GM12878 (cell line): ENCODE data around the gene PRPSAP1.
"Not testable (repeated sequence)": the region's sequence is repeated elsewhere in the genome, so short reads cannot be mapped to it uniquely, and the experiment has no call there.

ENCODE experiments used
- CBX3 ChIP-seq: fragments of 200-600 bp; sonication (generic); IDR thresholded peaks from 2 replicates; pipeline ENCODE4 v1.6.1; 2016; ENCODE audit warnings: low read depth, borderline replicate concordance
- CHD1 ChIP-seq: IDR thresholded peaks from 2 replicates; pipeline ENCODE4 v1.6.1; 2012; ENCODE audit warnings: low read depth, low read length, improper control_type of control experiment
- EP300 ChIP-seq, 2 experiments: fragments of 150-350 bp in 1 of 2; IDR thresholded peaks; 2 replicates each; pipeline ENCODE4 v1.6.1; 2011 to 2012; ENCODE audit warnings: low read depth in 2 of 2, low read length in 2 of 2, borderline replicate concordance in 1 of 2, improper control_type of control experiment in 1 of 2, inconsistent platforms in 1 of 2; ENCODE audit not compliant: control insufficient read depth in 1 of 2
- POLR2A ChIP-seq: IDR thresholded peaks from 2 replicates; pipeline ENCODE4 v1.6.1; 2011; ENCODE audit warnings: low read depth, mild to moderate bottlenecking, low read length
- POLR2AphosphoS5 ChIP-seq: IDR thresholded peaks from 2 replicates; pipeline ENCODE4 v1.6.1; 2011; ENCODE audit warnings: mild to moderate bottlenecking, low read length, inconsistent platforms
- SRF ChIP-seq, 2 experiments: IDR thresholded peaks; 2 replicates each; pipeline ENCODE4 v1.6.1; 2011; ENCODE audit warnings: low read depth in 2 of 2, low read length in 2 of 2, mild to moderate bottlenecking in 1 of 2, moderate library complexity in 1 of 2
- TF ChIP-seq, protein P1 (sequence below), 3 experiments: IDR thresholded peaks in 2 of 3; conservative IDR thresholded peaks in 1 of 3; 2 replicates each; pipeline ENCODE4 v1.5.1; 2011; ENCODE audit warnings: low read depth in 3 of 3, low read length in 3 of 3, mild to moderate bottlenecking in 3 of 3, control low read depth in 2 of 3, moderate library complexity in 2 of 3, inconsistent platforms in 1 of 3, mixed read lengths in 1 of 3; ENCODE audit not compliant: control insufficient read depth in 2 of 3, insufficient read depth in 1 of 3; ENCODE audit errors: extremely low read depth in 1 of 3
- TF ChIP-seq, protein P2 (sequence below): IDR thresholded peaks from 2 replicates; pipeline ENCODE4 v1.6.1; 2011; ENCODE audit warnings: borderline replicate concordance, low read depth, mild to moderate bottlenecking, moderate library complexity, mixed read lengths, low read length; ENCODE audit not compliant: insufficient read depth; ENCODE audit errors: extremely low read length

DNA sequence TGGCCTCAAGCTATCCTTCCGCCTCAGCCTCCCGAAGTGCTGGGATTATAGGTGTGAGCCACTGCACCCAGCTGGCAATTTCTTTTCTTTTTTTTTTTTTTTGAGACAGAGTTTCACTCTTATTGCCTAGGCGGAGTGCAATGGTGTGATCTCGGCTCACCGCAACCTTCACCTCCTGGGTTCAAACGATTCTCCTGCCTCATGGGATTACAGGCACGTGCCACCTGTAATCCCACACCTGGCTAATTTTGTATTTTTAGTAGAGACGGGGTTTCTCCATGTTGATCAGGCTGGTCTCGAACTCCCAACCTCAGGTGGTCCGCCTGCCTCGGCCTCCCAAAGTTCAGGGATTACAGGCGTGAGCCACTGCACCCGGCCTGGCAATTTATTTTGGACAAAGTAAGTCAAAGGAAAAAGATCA is 86.1 kb downstream of the PRPSAP1 start:
- TF ChIP-seq CHD1; CBX3; POLR2A; SRF (IDR thresholded peaks at IDR 0.05; ENCODE audit: low read depth in 2 of 2, low read length in 2 of 2); POLR2AphosphoS5: not testable (repeated sequence)
- TF ChIP-seq, protein P1, sequence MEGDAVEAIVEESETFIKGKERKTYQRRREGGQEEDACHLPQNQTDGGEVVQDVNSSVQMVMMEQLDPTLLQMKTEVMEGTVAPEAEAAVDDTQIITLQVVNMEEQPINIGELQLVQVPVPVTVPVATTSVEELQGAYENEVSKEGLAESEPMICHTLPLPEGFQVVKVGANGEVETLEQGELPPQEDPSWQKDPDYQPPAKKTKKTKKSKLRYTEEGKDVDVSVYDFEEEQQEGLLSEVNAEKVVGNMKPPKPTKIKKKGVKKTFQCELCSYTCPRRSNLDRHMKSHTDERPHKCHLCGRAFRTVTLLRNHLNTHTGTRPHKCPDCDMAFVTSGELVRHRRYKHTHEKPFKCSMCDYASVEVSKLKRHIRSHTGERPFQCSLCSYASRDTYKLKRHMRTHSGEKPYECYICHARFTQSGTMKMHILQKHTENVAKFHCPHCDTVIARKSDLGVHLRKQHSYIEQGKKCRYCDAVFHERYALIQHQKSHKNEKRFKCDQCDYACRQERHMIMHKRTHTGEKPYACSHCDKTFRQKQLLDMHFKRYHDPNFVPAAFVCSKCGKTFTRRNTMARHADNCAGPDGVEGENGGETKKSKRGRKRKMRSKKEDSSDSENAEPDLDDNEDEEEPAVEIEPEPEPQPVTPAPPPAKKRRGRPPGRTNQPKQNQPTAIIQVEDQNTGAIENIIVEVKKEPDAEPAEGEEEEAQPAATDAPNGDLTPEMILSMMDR (IDR thresholded peaks at IDR 0.05 in 2 of 3, conservative IDR thresholded peaks at IDR 0.05 in 1 of 3; ENCODE audit: control insufficient read depth in 2 of 3, extremely low read depth in 1 of 3, insufficient read depth in 1 of 3, low read depth in 3 of 3, low read length in 3 of 3), result not testable (repeated sequence)
- 0 out of 4 replicates have a peak, but pooled peaks of 1 of the 2 experiments have one; percentile 18 for TF ChIP-seq EP300 (IDR thresholded peaks at IDR 0.05; ENCODE audit: borderline replicate concordance in 1 of 2, control insufficient read depth in 1 of 2, low read depth in 2 of 2, low read length in 2 of 2)
- TF ChIP-seq, protein P2, sequence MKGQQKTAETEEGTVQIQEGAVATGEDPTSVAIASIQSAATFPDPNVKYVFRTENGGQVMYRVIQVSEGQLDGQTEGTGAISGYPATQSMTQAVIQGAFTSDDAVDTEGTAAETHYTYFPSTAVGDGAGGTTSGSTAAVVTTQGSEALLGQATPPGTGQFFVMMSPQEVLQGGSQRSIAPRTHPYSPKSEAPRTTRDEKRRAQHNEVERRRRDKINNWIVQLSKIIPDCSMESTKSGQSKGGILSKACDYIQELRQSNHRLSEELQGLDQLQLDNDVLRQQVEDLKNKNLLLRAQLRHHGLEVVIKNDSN, result not testable (repeated sequence)
